WTC11 (cell line): ENCODE data around the gene ANKK1. TPM values are rescaled to one million over a fixed set of nuclear protein-coding genes. Genes with fewer than 3 reads are reported as not detected.
A peak's percentile ranks its signal among the peaks of the same experiment; 100 is the strongest.

Experiments used
- ATAC-seq: fragments of 200-7000 bp; cut with Tn5 transposase; 2 replicates; pipeline ENCODE4 v1.10.0; 2021; ENCODE audit warnings: mild to moderate bottlenecking, moderate library complexity
- CTCF ChIA-PET: fragments of 300-600 bp; sonication (Branson Sonifier 250); formaldehyde crosslinking; loops from one replicate; lab custom pipeline; 2021; ENCODE audit warnings: antibody characterized with exemption; lab: Charles Lee
- POLR2A ChIA-PET: fragments of 350-600 bp; sonication (Branson Sonifier 250); formaldehyde crosslinking; loops from one replicate; lab custom pipeline; 2021; ENCODE audit warnings: antibody characterized with exemption; lab: Charles Lee
- DNase-seq: peaks from one replicate; pipeline ENCODE4 v3.0.0; 2021; ENCODE audit warnings: low spot score
- H3K27ac Mint-ChIP-seq: 2 replicates; pipeline ENCODE4 v1.8.0; 2021; ENCODE audit warnings: mixed read lengths
- H3K27me3 Mint-ChIP-seq: 2 replicates; pipeline ENCODE4 v1.8.0; 2021; ENCODE audit warnings: low read depth, mild to moderate bottlenecking, moderate library complexity, mixed read lengths
- H3K36me3 Mint-ChIP-seq: 2 replicates; pipeline ENCODE4 v1.8.0; 2021; ENCODE audit warnings: mixed read lengths
- H3K4me1 Mint-ChIP-seq: 2 replicates; pipeline ENCODE4 v1.8.0; 2022; ENCODE audit warnings: mixed read lengths
- H3K4me3 Mint-ChIP-seq: 2 replicates; pipeline ENCODE4 v1.8.0; 2021; ENCODE audit warnings: mild to moderate bottlenecking, moderate library complexity, mixed read lengths
- H3K9me3 Mint-ChIP-seq: 2 replicates; pipeline ENCODE4 v1.8.0; 2021; ENCODE audit warnings: mixed read lengths
- ATF3 ChIP-seq: sonication (generic); formaldehyde crosslinking; conservative IDR thresholded peaks from 2 replicates; pipeline ENCODE4 v1.8.1; 2022; ENCODE audit warnings: mild to moderate bottlenecking, missing genetic modification reagents
- ETV6 ChIP-seq: sonication (generic); formaldehyde crosslinking; IDR thresholded peaks from 2 replicates; pipeline ENCODE4 v1.8.1; 2022; ENCODE audit warnings: mild to moderate bottlenecking, missing genetic modification reagents
- FOXP1 ChIP-seq: sonication (generic); formaldehyde crosslinking; IDR thresholded peaks from 2 replicates; pipeline ENCODE4 v1.8.0; 2022; ENCODE audit warnings: missing genetic modification reagents, mild to moderate bottlenecking, moderate library complexity, borderline replicate concordance
- GTF2I ChIP-seq: fragments of 250-450 bp; sonication (Bioruptor Pico); conservative IDR thresholded peaks from 2 replicates; pipeline ENCODE4 v1.4.0; 2021; ENCODE audit warnings: mild to moderate bottlenecking
- IRF2 ChIP-seq: sonication (generic); formaldehyde crosslinking; IDR thresholded peaks from 2 replicates; pipeline ENCODE4 v1.8.0; 2022; ENCODE audit warnings: low read depth, missing genetic modification reagents, borderline replicate concordance
- NFATC4 ChIP-seq: fragments of 250-450 bp; sonication (Bioruptor Pico); IDR thresholded peaks from 2 replicates; pipeline ENCODE4 v1.9.0; 2021; ENCODE audit warnings: mild to moderate bottlenecking
- PRRX2 ChIP-seq: fragments of 250-450 bp; sonication (Bioruptor Pico); IDR thresholded peaks from 2 replicates; pipeline ENCODE4 v1.8.0; 2021; ENCODE audit warnings: mild to moderate bottlenecking
- SMAD4 ChIP-seq: sonication (generic); formaldehyde crosslinking; IDR thresholded peaks from 2 replicates; pipeline ENCODE4 v1.8.0; 2022; ENCODE audit warnings: mild to moderate bottlenecking, missing genetic modification reagents
- ZBTB21 ChIP-seq: sonication (generic); formaldehyde crosslinking; IDR thresholded peaks from 2 replicates; pipeline ENCODE4 v1.8.1; 2023; ENCODE audit warnings: mild to moderate bottlenecking, missing genetic modification reagents, borderline replicate concordance
- ZNF423 ChIP-seq: fragments of 250-450 bp; sonication (Bioruptor Pico); IDR thresholded peaks from 2 replicates; pipeline ENCODE4 v2.1.2; 2022; ENCODE audit warnings: mild to moderate bottlenecking, moderate library complexity
- total RNA-seq: library from RNA; stranded (reverse); gene quantifications from 3 replicates; pipeline ENCODE4 v1.2.3, GENCODE V29; 2021
- TF ChIP-seq, protein P1 (sequence below): sonication (generic); formaldehyde crosslinking; IDR thresholded peaks from 2 replicates; pipeline ENCODE4 v1.8.1; 2022; ENCODE audit warnings: mild to moderate bottlenecking, missing genetic modification reagents, moderate library complexity, borderline replicate concordance
- TF ChIP-seq, protein P2 (sequence below): fragments of 250-450 bp; sonication (Bioruptor Pico); IDR thresholded peaks from 2 replicates; pipeline ENCODE4 v1.9.0; 2021; ENCODE audit warnings: moderate library complexity, mild to moderate bottlenecking, inconsistent platforms, borderline replicate concordance
- TF ChIP-seq, protein P3 (sequence below): sonication (generic); formaldehyde crosslinking; IDR thresholded peaks from 2 replicates; pipeline ENCODE4 v1.8.0; 2023; ENCODE audit warnings: mild to moderate bottlenecking, missing genetic modification reagents

The ANKK1 gene
- total RNA-seq, 1 experiment from 2014 or later: 0.15 TPM

DNA sequence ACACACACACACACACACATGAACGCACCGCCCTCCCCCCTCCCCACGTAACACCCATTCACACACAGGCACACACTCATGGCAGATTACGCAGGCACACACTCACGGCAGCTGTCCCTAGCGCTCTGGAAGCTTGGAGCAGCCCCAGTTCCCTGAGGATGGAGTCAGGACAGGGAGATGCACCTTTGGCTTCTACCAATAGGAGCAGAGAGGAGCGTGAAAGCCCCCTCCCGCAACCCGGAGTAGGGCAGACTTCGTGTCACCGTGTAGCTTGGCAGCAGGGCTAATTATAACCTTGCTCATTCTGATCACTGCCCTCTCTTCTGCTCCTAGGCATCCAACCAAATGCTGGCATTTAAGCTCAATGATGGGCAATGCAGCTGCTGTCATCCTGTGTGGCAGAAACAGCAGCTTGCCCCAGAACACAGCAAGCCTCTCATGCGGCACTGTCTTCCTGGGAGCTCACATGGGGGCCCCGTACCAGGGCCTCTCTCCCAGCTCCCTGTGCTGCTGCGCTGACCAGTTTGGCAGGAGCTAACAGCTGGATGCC lies 31.9 kb downstream of the ANKK1 start:
- H3K27ac Mint-ChIP-seq: no peak overlapping the region
- H3K36me3 Mint-ChIP-seq: no peaks in the 10 kb centered on the region
- ChIA-PET POLR2A (no interaction called here), CTCF (interaction anchor here (0.6 kb wide), 1 partner anchor 56 kb away, joined by 4 read pairs; the partner anchor contains the start of gene DRD2)
- no peaks in the 10 kb centered on the region for H3K4me1 Mint-ChIP-seq
- ATAC-seq (peak; percentile 56), DNase-seq (no peak)
- TF ChIP-seq, protein P1, sequence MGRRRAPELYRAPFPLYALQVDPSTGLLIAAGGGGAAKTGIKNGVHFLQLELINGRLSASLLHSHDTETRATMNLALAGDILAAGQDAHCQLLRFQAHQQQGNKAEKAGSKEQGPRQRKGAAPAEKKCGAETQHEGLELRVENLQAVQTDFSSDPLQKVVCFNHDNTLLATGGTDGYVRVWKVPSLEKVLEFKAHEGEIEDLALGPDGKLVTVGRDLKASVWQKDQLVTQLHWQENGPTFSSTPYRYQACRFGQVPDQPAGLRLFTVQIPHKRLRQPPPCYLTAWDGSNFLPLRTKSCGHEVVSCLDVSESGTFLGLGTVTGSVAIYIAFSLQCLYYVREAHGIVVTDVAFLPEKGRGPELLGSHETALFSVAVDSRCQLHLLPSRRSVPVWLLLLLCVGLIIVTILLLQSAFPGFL (CRISPR knock-in tag): no peak
- TF ChIP-seq ETV6 (CRISPR knock-in tag) (no peak), ZBTB21 (CRISPR knock-in tag) (no peak), NFATC4 (no peak), ATF3 (CRISPR knock-in tag) (no peak), GTF2I (CRISPR knock-in tag) (no peak), SMAD4 (CRISPR knock-in tag) (no peak), PRRX2 (CRISPR knock-in tag) (no peak)
- no peaks in the 10 kb centered on the region for H3K9me3 Mint-ChIP-seq
- no peaks in the 10 kb centered on the region for H3K27me3 Mint-ChIP-seq
- H3K4me3 Mint-ChIP-seq: no peak overlapping the region

GRCh38 chr11:113420808-113421207 lies 33.2 kb downstream of the ANKK1 start:
- Mint-ChIP-seq H3K9me3 (no peaks in the 10 kb centered on the region), H3K27ac (no peak overlapping the region), H3K4me1 (no peaks in the 10 kb centered on the region)
- ATAC-seq: no peak
- TF ChIP-seq IRF2 (CRISPR knock-in tag): no peak
- TF ChIP-seq, protein P2, sequence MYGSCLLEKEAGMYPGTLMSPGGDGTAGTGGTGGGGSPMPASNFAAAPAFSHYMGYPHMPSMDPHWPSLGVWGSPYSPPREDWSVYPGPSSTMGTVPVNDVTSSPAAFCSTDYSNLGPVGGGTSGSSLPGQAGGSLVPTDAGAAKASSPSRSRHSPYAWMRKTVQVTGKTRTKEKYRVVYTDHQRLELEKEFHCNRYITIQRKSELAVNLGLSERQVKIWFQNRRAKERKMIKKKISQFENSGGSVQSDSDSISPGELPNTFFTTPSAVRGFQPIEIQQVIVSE (CRISPR knock-in tag): no peak
- TF ChIP-seq ATF3 (CRISPR knock-in tag): no peak
- TF ChIP-seq, all 79 proteins: peak for 0
- Mint-ChIP-seq H3K4me3 (no peak overlapping the region), H3K36me3 (no peaks in the 10 kb centered on the region), H3K27me3 (no peaks in the 10 kb centered on the region)
- CTCF ChIA-PET: no interaction called here
- DNase-seq: no peak
- POLR2A ChIA-PET: no interaction called here

GRCh38 chr11:113426686-113427085 lies 39.1 kb downstream of the ANKK1 start:
- ATAC-seq (no peak), DNase-seq (no peak)
- H3K4me1 Mint-ChIP-seq: no peaks in the 10 kb centered on the region
- CTCF ChIA-PET: no interaction called here
- no peaks in the 10 kb centered on the region for H3K27me3 Mint-ChIP-seq
- POLR2A ChIA-PET: no interaction called here
- H3K27ac Mint-ChIP-seq: no peak overlapping the region
- no peaks in the 10 kb centered on the region for H3K36me3 Mint-ChIP-seq
- H3K4me3 Mint-ChIP-seq: no peak overlapping the region
- TF ChIP-seq PRRX2 (CRISPR knock-in tag) (no peak), ATF3 (CRISPR knock-in tag) (no peak), ZNF423 (CRISPR knock-in tag) (no peak), FOXP1 (CRISPR knock-in tag) (no peak)
- TF ChIP-seq, protein P3, sequence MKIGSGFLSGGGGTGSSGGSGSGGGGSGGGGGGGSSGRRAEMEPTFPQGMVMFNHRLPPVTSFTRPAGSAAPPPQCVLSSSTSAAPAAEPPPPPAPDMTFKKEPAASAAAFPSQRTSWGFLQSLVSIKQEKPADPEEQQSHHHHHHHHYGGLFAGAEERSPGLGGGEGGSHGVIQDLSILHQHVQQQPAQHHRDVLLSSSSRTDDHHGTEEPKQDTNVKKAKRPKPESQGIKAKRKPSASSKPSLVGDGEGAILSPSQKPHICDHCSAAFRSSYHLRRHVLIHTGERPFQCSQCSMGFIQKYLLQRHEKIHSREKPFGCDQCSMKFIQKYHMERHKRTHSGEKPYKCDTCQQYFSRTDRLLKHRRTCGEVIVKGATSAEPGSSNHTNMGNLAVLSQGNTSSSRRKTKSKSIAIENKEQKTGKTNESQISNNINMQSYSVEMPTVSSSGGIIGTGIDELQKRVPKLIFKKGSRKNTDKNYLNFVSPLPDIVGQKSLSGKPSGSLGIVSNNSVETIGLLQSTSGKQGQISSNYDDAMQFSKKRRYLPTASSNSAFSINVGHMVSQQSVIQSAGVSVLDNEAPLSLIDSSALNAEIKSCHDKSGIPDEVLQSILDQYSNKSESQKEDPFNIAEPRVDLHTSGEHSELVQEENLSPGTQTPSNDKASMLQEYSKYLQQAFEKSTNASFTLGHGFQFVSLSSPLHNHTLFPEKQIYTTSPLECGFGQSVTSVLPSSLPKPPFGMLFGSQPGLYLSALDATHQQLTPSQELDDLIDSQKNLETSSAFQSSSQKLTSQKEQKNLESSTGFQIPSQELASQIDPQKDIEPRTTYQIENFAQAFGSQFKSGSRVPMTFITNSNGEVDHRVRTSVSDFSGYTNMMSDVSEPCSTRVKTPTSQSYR (CRISPR knock-in tag): no peak
- TF ChIP-seq, all 79 proteins: peak for 0
- H3K9me3 Mint-ChIP-seq: no peaks in the 10 kb centered on the region
